ENCODE measurements around the gene SRPK2. TPM values are rescaled to one million over a fixed set of nuclear protein-coding genes. Genes with fewer than 3 reads are reported as not detected.
"Not testable (repeated sequence)": the region's sequence is repeated elsewhere in the genome, so short reads cannot be mapped to it uniquely, and the experiment has no call there.

Gene SRPK2
- total and polyA plus RNA-seq, 3 donors from 2014 or later: 181 to 293 (median 226) TPM

DNA sequence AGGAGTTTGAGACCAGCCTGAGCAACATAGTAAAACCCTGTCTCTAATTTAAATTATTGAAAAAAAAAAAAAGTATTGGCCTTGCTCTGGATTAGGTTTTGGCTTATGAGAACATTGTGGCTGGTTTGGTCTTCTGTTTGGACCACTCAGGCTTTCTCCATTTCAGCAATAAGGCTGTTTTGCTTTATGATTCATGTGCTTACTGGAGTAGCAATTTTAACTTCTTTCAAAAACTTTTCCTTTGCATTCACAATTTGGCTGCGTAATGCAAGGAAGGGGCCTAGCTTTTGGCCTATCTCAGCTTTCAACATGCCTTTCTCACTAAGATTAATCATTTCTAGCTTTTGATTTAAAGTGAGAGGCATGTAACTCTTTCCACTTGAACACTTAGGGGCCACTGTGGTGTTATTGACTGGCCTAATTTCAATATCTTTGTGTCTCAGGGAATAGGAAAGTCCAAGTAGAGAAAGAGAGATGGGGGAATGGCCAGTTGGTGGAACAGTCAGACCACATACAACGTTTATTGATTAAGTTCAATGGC lies 38.0 kb upstream of the SRPK2 start:
- DNase-seq: no peak
- TF ChIP-seq POLR2A (IDR thresholded peaks at IDR 0.05): no peak
- TF ChIP-seq, protein P1, sequence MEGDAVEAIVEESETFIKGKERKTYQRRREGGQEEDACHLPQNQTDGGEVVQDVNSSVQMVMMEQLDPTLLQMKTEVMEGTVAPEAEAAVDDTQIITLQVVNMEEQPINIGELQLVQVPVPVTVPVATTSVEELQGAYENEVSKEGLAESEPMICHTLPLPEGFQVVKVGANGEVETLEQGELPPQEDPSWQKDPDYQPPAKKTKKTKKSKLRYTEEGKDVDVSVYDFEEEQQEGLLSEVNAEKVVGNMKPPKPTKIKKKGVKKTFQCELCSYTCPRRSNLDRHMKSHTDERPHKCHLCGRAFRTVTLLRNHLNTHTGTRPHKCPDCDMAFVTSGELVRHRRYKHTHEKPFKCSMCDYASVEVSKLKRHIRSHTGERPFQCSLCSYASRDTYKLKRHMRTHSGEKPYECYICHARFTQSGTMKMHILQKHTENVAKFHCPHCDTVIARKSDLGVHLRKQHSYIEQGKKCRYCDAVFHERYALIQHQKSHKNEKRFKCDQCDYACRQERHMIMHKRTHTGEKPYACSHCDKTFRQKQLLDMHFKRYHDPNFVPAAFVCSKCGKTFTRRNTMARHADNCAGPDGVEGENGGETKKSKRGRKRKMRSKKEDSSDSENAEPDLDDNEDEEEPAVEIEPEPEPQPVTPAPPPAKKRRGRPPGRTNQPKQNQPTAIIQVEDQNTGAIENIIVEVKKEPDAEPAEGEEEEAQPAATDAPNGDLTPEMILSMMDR (IDR thresholded peaks at IDR 0.05): no peak
- Histone ChIP-seq H3K27ac (no peak overlapping the region), H3K9me3 (no peaks in the 10 kb centered on the region), H3K4me1 (no peaks in the 10 kb centered on the region), H3K27me3 (no peaks in the 10 kb centered on the region), H3K4me3 (no peak overlapping the region), H3K36me3 (ENCODE audit: low read depth, missing control alignments) (no peaks in the 10 kb centered on the region)
- intact Hi-C loops (cut with DNase I; ENCODE audit: low total_unique reads): no loop called here
- WGBS, 2 donors: 81 to 89% methylated on average over 2 of the region's 2 CpGs

DNA sequence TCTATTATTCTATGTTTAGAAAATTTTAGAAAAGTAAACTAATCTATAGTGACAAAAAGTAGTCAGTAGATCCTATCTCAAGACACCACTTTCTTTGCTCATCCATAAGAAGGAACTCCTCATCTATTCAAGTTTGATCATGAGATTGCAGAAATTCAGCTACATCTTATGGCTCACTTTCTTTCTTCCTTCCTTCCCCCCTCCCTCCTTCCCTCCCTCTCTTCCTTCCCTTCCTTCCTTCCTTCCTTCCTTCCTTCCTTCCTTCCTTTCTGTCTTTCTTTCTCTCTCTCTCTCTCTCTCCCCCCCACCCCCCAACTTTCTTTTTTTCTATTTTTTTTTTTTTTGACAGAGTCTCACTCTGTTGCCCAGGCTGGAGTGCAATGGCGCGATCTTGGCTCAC lies 35.3 kb upstream of the SRPK2 start:
- TF ChIP-seq POLR2A (IDR thresholded peaks at IDR 0.05): no peak
- TF ChIP-seq, protein P1 (IDR thresholded peaks at IDR 0.05): no peak
- intact Hi-C loops (cut with DNase I; ENCODE audit: low total_unique reads): no loop called here
- no peak for DNase-seq

DNA sequence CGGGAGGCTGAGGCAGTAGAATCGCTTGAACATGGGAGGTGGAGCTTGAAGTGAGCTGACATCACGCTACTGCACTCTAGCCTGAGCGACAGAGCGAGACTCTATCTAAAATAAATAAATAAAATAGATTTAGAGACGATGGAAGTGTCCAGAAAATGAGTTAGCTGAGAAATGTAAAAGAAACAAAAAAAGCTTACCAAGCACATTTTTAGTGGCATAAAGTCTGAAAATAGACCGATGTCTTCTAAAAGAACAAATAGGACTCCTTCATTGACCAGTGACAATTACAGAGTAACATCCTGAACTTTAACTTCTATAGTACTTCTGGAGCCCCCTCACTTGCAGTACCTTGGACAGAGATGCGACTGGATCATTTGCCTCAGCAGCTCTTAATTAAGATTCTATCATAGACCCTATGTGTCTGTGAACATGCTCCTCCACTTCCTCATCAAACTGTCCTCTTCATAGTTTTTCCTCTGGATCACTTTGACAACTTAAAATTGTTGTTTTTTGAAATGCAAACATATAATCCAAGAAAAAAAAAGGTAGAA lies 25.2 kb upstream of the SRPK2 start:
- no peaks in the 10 kb centered on the region for H3K4me1 ChIP-seq
- 47 to 59% methylated on average over 8 of the region's 8 CpGs for WGBS, 2 donors
- TF ChIP-seq POLR2A (IDR thresholded peaks at IDR 0.05): no peak
- TF ChIP-seq, protein P1 (IDR thresholded peaks at IDR 0.05): no peak
- no peaks in the 10 kb centered on the region for H3K9me3 ChIP-seq
- no peak overlapping the region for H3K4me3 ChIP-seq
- intact Hi-C loops (cut with DNase I; ENCODE audit: low total_unique reads): no loop called here
- no peaks in the 10 kb centered on the region for H3K27me3 ChIP-seq
- H3K36me3 ChIP-seq (ENCODE audit: low read depth, missing control alignments): no peaks in the 10 kb centered on the region
- no peak overlapping the region for H3K27ac ChIP-seq
- DNase-seq: no peak

More for the DNA sequence above, 35.3 kb upstream of the SRPK2 start:
- Histone ChIP-seq H3K27me3 (no peaks in the 10 kb centered on the region), H3K36me3 (ENCODE audit: low read depth, missing control alignments) (no peaks in the 10 kb centered on the region), H3K27ac (no peak overlapping the region), H3K9me3 (no peaks in the 10 kb centered on the region), H3K4me3 (no peak overlapping the region), H3K4me1 (no peaks in the 10 kb centered on the region)
- WGBS, 2 donors: 100% methylated on average over 2 of the region's 2 CpGs

DNA sequence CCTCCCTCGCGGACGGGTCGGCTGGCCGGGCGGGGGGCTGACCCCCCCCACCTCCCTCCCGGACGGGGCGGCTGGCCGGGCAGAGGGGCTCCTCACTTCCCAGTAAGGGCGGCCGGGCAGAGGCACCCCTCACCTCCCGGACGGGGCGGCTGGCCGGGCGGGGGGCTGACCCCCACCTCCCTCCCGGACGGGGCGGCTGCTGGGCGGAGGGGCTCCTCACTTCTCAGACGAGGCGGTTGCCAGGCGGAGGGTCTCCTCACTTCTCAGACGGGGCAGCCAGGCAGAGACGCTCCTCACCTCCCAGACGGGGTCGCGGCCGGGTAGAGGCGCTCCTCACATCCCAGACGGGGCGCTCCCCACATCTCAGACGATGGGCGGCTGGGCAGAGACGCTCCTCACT lies 22.1 kb upstream of the SRPK2 start:
- H3K4me3 ChIP-seq: peak overlapping the region in 1 of 2 donors; percentile 31
- H3K4me1 ChIP-seq; H3K27me3 ChIP-seq; H3K27ac ChIP-seq; DNase-seq; H3K36me3 ChIP-seq (ENCODE audit: low read depth, missing control alignments); intact Hi-C loops (cut with DNase I; ENCODE audit: low total_unique reads); H3K9me3 ChIP-seq: not testable (repeated sequence)
- WGBS, 2 donors: 80% methylated on average over 15 of the region's 36 CpGs; no CpG with 5 or more reads in 1 of the 2 donors

DNA sequence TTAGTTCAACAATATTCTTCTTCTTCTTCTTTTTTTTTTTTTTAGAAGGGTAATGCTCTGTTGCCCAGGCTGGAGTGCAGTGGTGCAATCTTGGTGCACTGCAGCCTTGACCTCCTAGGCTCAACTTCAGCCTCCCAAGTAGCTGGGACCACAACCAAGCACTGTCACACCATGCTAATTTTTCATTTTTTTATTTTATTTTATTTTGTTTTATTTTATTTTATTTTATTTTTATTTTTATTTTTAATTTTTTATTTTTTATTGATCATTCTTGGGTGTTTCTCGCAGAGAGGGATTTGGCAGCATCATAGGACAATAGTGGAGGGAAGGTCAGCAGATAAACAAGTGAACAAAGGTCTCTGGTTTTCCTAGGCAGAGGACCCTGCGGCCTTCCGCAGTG lies 21.1 kb upstream of the SRPK2 start:
- H3K4me3 ChIP-seq; H3K27ac ChIP-seq; DNase-seq; intact Hi-C loops (cut with DNase I; ENCODE audit: low total_unique reads); H3K36me3 ChIP-seq (ENCODE audit: low read depth, missing control alignments); H3K9me3 ChIP-seq; H3K27me3 ChIP-seq; H3K4me1 ChIP-seq: not testable (repeated sequence)
- WGBS, 2 donors: 61 to 78% methylated on average over 1 to 3 of the region's 3 CpGs

DNA sequence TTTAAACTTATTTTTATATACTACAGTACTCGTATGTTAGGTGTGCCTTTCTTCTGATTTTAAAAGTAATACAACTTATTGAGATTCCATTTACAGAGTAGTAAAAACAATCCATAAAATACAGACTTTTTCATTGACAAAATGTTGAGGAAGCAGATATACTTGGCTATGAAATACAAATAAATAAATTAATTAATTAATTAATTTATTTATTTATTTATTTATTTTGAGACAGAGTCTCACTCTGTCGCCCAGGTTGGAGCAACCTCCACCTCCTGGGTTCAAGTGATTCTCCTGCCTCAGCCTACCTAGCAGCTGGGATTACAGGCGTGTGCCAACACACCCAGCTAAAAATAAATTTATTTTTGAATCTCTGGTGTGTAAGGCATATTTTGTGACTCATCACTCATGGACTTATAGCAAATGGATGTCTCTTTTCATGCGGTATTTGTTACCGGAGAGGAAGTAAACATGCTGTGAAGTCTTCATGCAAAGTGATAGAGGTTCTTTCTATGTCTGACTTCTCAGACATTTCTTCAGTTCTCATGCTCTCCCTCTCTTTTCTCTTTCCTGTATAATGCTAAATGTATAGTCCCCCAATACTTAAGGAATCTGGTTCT lies 20.2 kb upstream of the SRPK2 start:
- H3K9me3 ChIP-seq: no peaks in the 10 kb centered on the region
- 95 to 96% methylated on average over 5 of the region's 5 CpGs for WGBS, 2 donors
- H3K27me3 ChIP-seq: no peaks in the 10 kb centered on the region
- TF ChIP-seq, protein P1 (IDR thresholded peaks at IDR 0.05): no peak
- no peak for TF ChIP-seq POLR2A (IDR thresholded peaks at IDR 0.05)
- H3K36me3 ChIP-seq (ENCODE audit: low read depth, missing control alignments): no peaks in the 10 kb centered on the region
- DNase-seq: no peak
- intact Hi-C loops (cut with DNase I; ENCODE audit: low total_unique reads): no loop called here
- no peak overlapping the region for H3K27ac ChIP-seq
- no peaks in the 10 kb centered on the region for H3K4me1 ChIP-seq
- H3K4me3 ChIP-seq: no peak overlapping the region

Data from testis (tissue), 3 donors.